Activated naive CD8-positive, alpha-beta T cell treated with anti-CD3 and anti-CD28 coated beads for 36 hours (primary cell): ENCODE results near the gene MAP3K5. TPM values are rescaled to one million over a fixed set of nuclear protein-coding genes. Genes with fewer than 3 reads are reported as not detected.

ENCODE experiments used
- DNase-seq: peaks from one replicate; pipeline ENCODE4 v3.0.0; 2021
- H3K27ac Mint-ChIP-seq: one replicate; pipeline ENCODE4 v1.8.0; 2022; ENCODE audit warnings: mild to moderate bottlenecking, moderate library complexity, mixed read lengths
- H3K27me3 Mint-ChIP-seq: one replicate; pipeline ENCODE4 v1.8.0; 2022; ENCODE audit warnings: mild to moderate bottlenecking, mixed read lengths
- H3K36me3 Mint-ChIP-seq: one replicate; pipeline ENCODE4 v1.8.0; 2021; ENCODE audit warnings: mild to moderate bottlenecking, mixed read lengths
- H3K4me1 Mint-ChIP-seq: one replicate; pipeline ENCODE4 v1.8.0; 2021; ENCODE audit warnings: mixed read lengths
- H3K4me3 Mint-ChIP-seq: one replicate; pipeline ENCODE4 v1.8.0; 2022; ENCODE audit warnings: mild to moderate bottlenecking, moderate library complexity, mixed read lengths
- H3K9me3 Mint-ChIP-seq: one replicate; pipeline ENCODE4 v1.8.0; 2022; ENCODE audit warnings: mixed read lengths
- total RNA-seq, 2 experiments: library from RNA; stranded (reverse); gene quantifications; one replicate each; pipeline ENCODE4 v1.2.3, GENCODE V29; 2021

The MAP3K5 gene
- total RNA-seq, 2 experiments from 2014 or later: 3.5 to 3.9 TPM

- no peak for DNase-seq
- H3K4me1 Mint-ChIP-seq: no peaks in the 10 kb centered on the region
- peaks cover 3% of the 10 kb centered on the region for H3K36me3 Mint-ChIP-seq
- H3K9me3 Mint-ChIP-seq: no peaks in the 10 kb centered on the region
- no peak overlapping the region for H3K4me3 Mint-ChIP-seq
- no peaks in the 10 kb centered on the region for H3K27me3 Mint-ChIP-seq
- no peak overlapping the region for H3K27ac Mint-ChIP-seq
These were observed 163.3 kb downstream of the MAP3K5 start for GRCh38 chr6:136628996-136629395.

GRCh38 chr6:136627191-136627590 lies 165.1 kb downstream of the MAP3K5 start:
- Mint-ChIP-seq H3K36me3 (peaks cover 7% of the 10 kb centered on the region), H3K27me3 (no peaks in the 10 kb centered on the region), H3K9me3 (no peaks in the 10 kb centered on the region), H3K27ac (no peak overlapping the region), H3K4me3 (no peak overlapping the region), H3K4me1 (no peaks in the 10 kb centered on the region)
- no peak for DNase-seq

- Mint-ChIP-seq H3K36me3 (peaks cover 7% of the 10 kb centered on the region), H3K27ac (no peak overlapping the region), H3K4me3 (no peak overlapping the region), H3K27me3 (no peaks in the 10 kb centered on the region), H3K9me3 (no peaks in the 10 kb centered on the region), H3K4me1 (no peaks in the 10 kb centered on the region)
- no peak for DNase-seq
These were observed 167.0 kb downstream of the MAP3K5 start for GRCh38 chr6:136625293-136625692.

- no peak for DNase-seq
- Mint-ChIP-seq H3K9me3 (no peaks in the 10 kb centered on the region), H3K4me3 (no peak overlapping the region), H3K36me3 (peaks cover 4% of the 10 kb centered on the region), H3K27ac (no peak overlapping the region), H3K27me3 (no peaks in the 10 kb centered on the region), H3K4me1 (no peaks in the 10 kb centered on the region)
These were observed 167.9 kb downstream of the MAP3K5 start for GRCh38 chr6:136624347-136624746.

GRCh38 chr6:136618086-136618485 lies 174.2 kb downstream of the MAP3K5 start:
- Mint-ChIP-seq H3K4me1 (no peaks in the 10 kb centered on the region), H3K9me3 (no peaks in the 10 kb centered on the region), H3K36me3 (peaks cover 4% of the 10 kb centered on the region), H3K4me3 (no peak overlapping the region), H3K27me3 (no peaks in the 10 kb centered on the region), H3K27ac (no peak overlapping the region)
- no peak for DNase-seq

- H3K27me3 Mint-ChIP-seq: no peaks in the 10 kb centered on the region
- H3K9me3 Mint-ChIP-seq: no peaks in the 10 kb centered on the region
- no peak overlapping the region for H3K27ac Mint-ChIP-seq
- DNase-seq: no peak
- no peaks in the 10 kb centered on the region for H3K4me1 Mint-ChIP-seq
- no peaks in the 10 kb centered on the region for H3K36me3 Mint-ChIP-seq
- H3K4me3 Mint-ChIP-seq: no peak overlapping the region
These were observed 175.8 kb downstream of the MAP3K5 start for GRCh38 chr6:136616527-136616926.

- Mint-ChIP-seq H3K4me1 (peaks cover 5% of the 10 kb centered on the region), H3K9me3 (no peaks in the 10 kb centered on the region), H3K27me3 (no peaks in the 10 kb centered on the region), H3K27ac (no peak overlapping the region), H3K36me3 (peaks cover 3% of the 10 kb centered on the region), H3K4me3 (no peak overlapping the region)
- no peak for DNase-seq
These were observed 177.3 kb downstream of the MAP3K5 start for GRCh38 chr6:136614994-136615393.

- no peaks in the 10 kb centered on the region for H3K27me3 Mint-ChIP-seq
- H3K27ac Mint-ChIP-seq: no peak overlapping the region
- no peaks in the 10 kb centered on the region for H3K9me3 Mint-ChIP-seq
- H3K4me1 Mint-ChIP-seq: peaks cover 7% of the 10 kb centered on the region
- no peak overlapping the region for H3K4me3 Mint-ChIP-seq
- H3K36me3 Mint-ChIP-seq: peaks cover 5% of the 10 kb centered on the region
- DNase-seq: no peak
These were observed 177.9 kb downstream of the MAP3K5 start for GRCh38 chr6:136614350-136614749.

GRCh38 chr6:136613477-136613876 lies 178.8 kb downstream of the MAP3K5 start:
- H3K4me3 Mint-ChIP-seq: no peak overlapping the region
- no peak overlapping the region for H3K27ac Mint-ChIP-seq
- peaks cover 7% of the 10 kb centered on the region for H3K4me1 Mint-ChIP-seq
- H3K36me3 Mint-ChIP-seq: peaks cover 5% of the 10 kb centered on the region
- DNase-seq: no peak
- H3K27me3 Mint-ChIP-seq: no peaks in the 10 kb centered on the region
- H3K9me3 Mint-ChIP-seq: no peaks in the 10 kb centered on the region

GRCh38 chr6:136612666-136613389 lies 179.4 kb downstream of the MAP3K5 start:
- peaks cover 5% of the 10 kb centered on the region for H3K36me3 Mint-ChIP-seq
- peaks cover 8% of the 10 kb centered on the region for H3K4me1 Mint-ChIP-seq
- no peaks in the 10 kb centered on the region for H3K9me3 Mint-ChIP-seq
- no peak overlapping the region for H3K4me3 Mint-ChIP-seq
- DNase-seq: no peak
- no peaks in the 10 kb centered on the region for H3K27me3 Mint-ChIP-seq
- H3K27ac Mint-ChIP-seq: no peak overlapping the region

GRCh38 chr6:136611746-136612145 lies 180.5 kb downstream of the MAP3K5 start:
- no peaks in the 10 kb centered on the region for H3K27me3 Mint-ChIP-seq
- H3K4me1 Mint-ChIP-seq: peaks cover 8% of the 10 kb centered on the region
- H3K36me3 Mint-ChIP-seq: peaks cover 5% of the 10 kb centered on the region
- H3K9me3 Mint-ChIP-seq: no peaks in the 10 kb centered on the region
- no peak overlapping the region for H3K27ac Mint-ChIP-seq
- DNase-seq: no peak
- no peak overlapping the region for H3K4me3 Mint-ChIP-seq

GRCh38 chr6:136611133-136611532 lies 181.1 kb downstream of the MAP3K5 start:
- Mint-ChIP-seq H3K9me3 (no peaks in the 10 kb centered on the region), H3K27ac (no peak overlapping the region), H3K27me3 (no peaks in the 10 kb centered on the region), H3K4me1 (peaks cover 8% of the 10 kb centered on the region), H3K36me3 (peaks cover 5% of the 10 kb centered on the region), H3K4me3 (no peak overlapping the region)
- no peak for DNase-seq

- Mint-ChIP-seq H3K4me3 (no peak overlapping the region), H3K9me3 (no peaks in the 10 kb centered on the region), H3K4me1 (peaks cover 8% of the 10 kb centered on the region), H3K36me3 (peaks cover 5% of the 10 kb centered on the region), H3K27ac (no peak overlapping the region), H3K27me3 (no peaks in the 10 kb centered on the region)
- no peak for DNase-seq
These were observed 182.2 kb downstream of the MAP3K5 start for GRCh38 chr6:136609873-136610706.

- Mint-ChIP-seq H3K27ac (no peak overlapping the region), H3K4me1 (peaks cover 8% of the 10 kb centered on the region), H3K4me3 (no peak overlapping the region), H3K9me3 (no peaks in the 10 kb centered on the region), H3K36me3 (peaks cover 5% of the 10 kb centered on the region), H3K27me3 (no peaks in the 10 kb centered on the region)
- DNase-seq: no peak
These were observed 183.3 kb downstream of the MAP3K5 start for GRCh38 chr6:136608991-136609390.

GRCh38 chr6:136607932-136608772 lies 184.1 kb downstream of the MAP3K5 start:
- Mint-ChIP-seq H3K4me3 (no peak overlapping the region), H3K36me3 (peaks cover 5% of the 10 kb centered on the region), H3K27ac (no peak overlapping the region), H3K27me3 (no peaks in the 10 kb centered on the region), H3K4me1 (peaks cover 8% of the 10 kb centered on the region), H3K9me3 (no peaks in the 10 kb centered on the region)
- peak; percentile 70 for DNase-seq
